Parathyroid adenoma (tissue), 2 donors: ENCODE measurements around the gene TMEM145.
A peak's percentile ranks its signal among the peaks of the same experiment; 100 is the strongest.

Experiments
- H2AFZ ChIP-seq: fragments of 300-600 bp; sonication (generic); one replicate; pipeline ENCODE4 v1.7.0; 2017; ENCODE audit warnings: antibody characterized with exemption, mild to moderate bottlenecking
- H3K27ac ChIP-seq: fragments of 300-600 bp; sonication (generic); one replicate; pipeline ENCODE4 v1.7.0; 2017
- H3K27me3 ChIP-seq: fragments of 300-600 bp; sonication (generic); one replicate; pipeline ENCODE4 v1.7.0; 2017; ENCODE audit warnings: low read length; ENCODE audit not compliant: control insufficient read depth, insufficient read depth
- H3K36me3 ChIP-seq: fragments of 300-600 bp; sonication (generic); one replicate; pipeline ENCODE4 v1.7.0; 2017; ENCODE audit warnings: low read length; ENCODE audit not compliant: control insufficient read depth, insufficient read depth
- H3K4me1 ChIP-seq: fragments of 300-600 bp; sonication (generic); one replicate; pipeline ENCODE4 v1.7.0; 2017; ENCODE audit warnings: control low read depth
- H3K4me2 ChIP-seq: fragments of 300-600 bp; sonication (generic); one replicate; pipeline ENCODE4 v1.7.0; 2017; ENCODE audit warnings: low read length
- H3K4me3 ChIP-seq: fragments of 300-600 bp; sonication (generic); one replicate; pipeline ENCODE4 v1.7.0; 2017; ENCODE audit warnings: low read depth, low read length
- H3K79me2 ChIP-seq: fragments of 300-600 bp; sonication (generic); one replicate; pipeline ENCODE4 v1.7.0; 2017; ENCODE audit warnings: control low read depth
- H3K9ac ChIP-seq: fragments of 300-600 bp; sonication (generic); one replicate; pipeline ENCODE4 v1.7.0; 2017; ENCODE audit warnings: mild to moderate bottlenecking
- H3K9me3 ChIP-seq: fragments of 300-600 bp; sonication (generic); one replicate; pipeline ENCODE4 v1.7.0; 2017; ENCODE audit warnings: low read length; ENCODE audit not compliant: control insufficient read depth
- CTCF ChIP-seq: fragments of 300-600 bp; sonication (generic); IDR thresholded peaks from one replicate; pipeline ENCODE4 v1.7.0; 2017; ENCODE audit warnings: antibody characterized with exemption, mild to moderate bottlenecking
- donor health status: primary hyperparathyroidism.

Gene TMEM145

GRCh38 chr19:42294471-42295137 lies 18.5 kb upstream of the TMEM145 start:
- H3K27ac ChIP-seq, result no peak overlapping the region
- H3K27me3 ChIP-seq, result no peaks in the 10 kb centered on the region
- H3K9ac ChIP-seq, result no peak overlapping the region
- H3K4me3 ChIP-seq, result no peak overlapping the region
- H3K79me2 ChIP-seq, result no peaks in the 10 kb centered on the region
- H3K9me3 ChIP-seq, result no peaks in the 10 kb centered on the region
- H3K4me2 ChIP-seq, result no peak overlapping the region
- H2AFZ ChIP-seq, result no peak overlapping the region
- no peaks in the 10 kb centered on the region for H3K36me3 ChIP-seq
- TF ChIP-seq CTCF, result no peak
- no peaks in the 10 kb centered on the region for H3K4me1 ChIP-seq

GRCh38 chr19:42295342-42295741 lies 17.8 kb upstream of the TMEM145 start:
- H3K36me3 ChIP-seq, result no peaks in the 10 kb centered on the region
- TF ChIP-seq CTCF, result no peak
- no peak overlapping the region for H3K27ac ChIP-seq

GRCh38 chr19:42295831-42296525 lies 17.1 kb upstream of the TMEM145 start:
- H3K4me2 ChIP-seq, result no peak overlapping the region
- no peaks in the 10 kb centered on the region for H3K79me2 ChIP-seq
- TF ChIP-seq CTCF, result peak; percentile 97
- H3K4me3 ChIP-seq, result no peak overlapping the region
- no peak overlapping the region for H3K27ac ChIP-seq
- no peak overlapping the region for H2AFZ ChIP-seq
- no peaks in the 10 kb centered on the region for H3K9me3 ChIP-seq
- no peaks in the 10 kb centered on the region for H3K36me3 ChIP-seq
- H3K27me3 ChIP-seq, result no peaks in the 10 kb centered on the region
- H3K9ac ChIP-seq, result no peak overlapping the region
- H3K4me1 ChIP-seq, result no peaks in the 10 kb centered on the region

More at GRCh38 chr19:42295342-42295741, 17.8 kb upstream of the TMEM145 start:
- Histone ChIP-seq H2AFZ (no peak overlapping the region), H3K4me1 (no peaks in the 10 kb centered on the region), H3K79me2 (no peaks in the 10 kb centered on the region), H3K27me3 (no peaks in the 10 kb centered on the region), H3K9me3 (no peaks in the 10 kb centered on the region), H3K4me2 (no peak overlapping the region), H3K9ac (no peak overlapping the region), H3K4me3 (no peak overlapping the region)

- H3K27ac ChIP-seq, result no peak overlapping the region
These were observed 16.1 kb upstream of the TMEM145 start for GRCh38 chr19:42297039-42297438.

More at GRCh38 chr19:42297039-42297438, 16.1 kb upstream of the TMEM145 start:
- no peaks in the 10 kb centered on the region for H3K9me3 ChIP-seq
- TF ChIP-seq CTCF, result no peak
- H3K4me2 ChIP-seq, result no peak overlapping the region
- H3K4me3 ChIP-seq, result no peak overlapping the region
- H3K36me3 ChIP-seq, result no peaks in the 10 kb centered on the region
- H2AFZ ChIP-seq, result no peak overlapping the region
- H3K79me2 ChIP-seq, result no peaks in the 10 kb centered on the region
- H3K27me3 ChIP-seq, result no peaks in the 10 kb centered on the region
- peaks cover 2% of the 10 kb centered on the region for H3K4me1 ChIP-seq
- H3K9ac ChIP-seq, result no peak overlapping the region
